ENCODE data around the gene HSPA1B.

DNA sequence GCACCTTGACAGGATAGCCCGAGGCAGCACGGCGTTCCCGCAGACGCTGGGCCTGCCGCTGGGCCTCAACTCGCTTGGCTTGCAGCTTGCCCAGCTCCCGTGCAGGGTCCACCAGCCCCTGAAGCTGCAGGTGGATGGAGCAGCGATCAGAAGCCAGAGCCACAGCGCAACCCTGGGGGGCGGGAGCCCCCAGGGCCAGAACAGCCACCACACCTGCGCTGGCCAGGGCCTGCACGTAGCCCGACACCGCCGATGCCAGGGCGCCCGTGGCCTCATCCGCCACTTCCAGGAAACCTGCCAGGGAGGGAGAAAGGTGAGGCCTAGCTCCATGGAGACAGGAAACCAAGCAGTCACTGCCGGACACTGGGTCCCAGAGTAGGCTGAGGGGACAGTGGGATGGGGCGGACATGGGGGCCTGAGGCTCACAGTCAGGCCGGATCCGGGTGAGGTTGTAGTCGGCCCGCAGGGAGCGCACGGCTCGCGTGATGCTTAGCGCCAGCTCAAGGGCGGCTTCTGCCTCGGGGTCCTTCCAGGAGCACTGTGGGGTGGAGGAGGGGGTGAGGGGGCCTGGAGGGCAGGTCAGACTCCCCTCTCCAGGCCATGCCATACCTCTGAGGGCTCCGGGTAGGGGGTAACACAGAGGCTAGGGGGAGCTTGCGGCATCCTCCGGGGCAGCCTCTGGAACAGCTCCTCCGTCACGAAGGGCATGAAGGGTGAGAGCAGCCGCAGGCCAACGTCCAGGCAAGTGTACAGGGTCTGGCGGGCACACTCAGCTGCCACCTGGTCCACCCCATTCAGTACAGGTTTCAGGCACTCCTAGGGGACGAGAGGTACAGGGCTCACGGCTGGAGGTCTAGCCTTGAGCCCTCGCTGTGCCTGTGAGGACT, 48.3 kb upstream of the HSPA1B start:
- TF ChIP-seq, protein P1, sequence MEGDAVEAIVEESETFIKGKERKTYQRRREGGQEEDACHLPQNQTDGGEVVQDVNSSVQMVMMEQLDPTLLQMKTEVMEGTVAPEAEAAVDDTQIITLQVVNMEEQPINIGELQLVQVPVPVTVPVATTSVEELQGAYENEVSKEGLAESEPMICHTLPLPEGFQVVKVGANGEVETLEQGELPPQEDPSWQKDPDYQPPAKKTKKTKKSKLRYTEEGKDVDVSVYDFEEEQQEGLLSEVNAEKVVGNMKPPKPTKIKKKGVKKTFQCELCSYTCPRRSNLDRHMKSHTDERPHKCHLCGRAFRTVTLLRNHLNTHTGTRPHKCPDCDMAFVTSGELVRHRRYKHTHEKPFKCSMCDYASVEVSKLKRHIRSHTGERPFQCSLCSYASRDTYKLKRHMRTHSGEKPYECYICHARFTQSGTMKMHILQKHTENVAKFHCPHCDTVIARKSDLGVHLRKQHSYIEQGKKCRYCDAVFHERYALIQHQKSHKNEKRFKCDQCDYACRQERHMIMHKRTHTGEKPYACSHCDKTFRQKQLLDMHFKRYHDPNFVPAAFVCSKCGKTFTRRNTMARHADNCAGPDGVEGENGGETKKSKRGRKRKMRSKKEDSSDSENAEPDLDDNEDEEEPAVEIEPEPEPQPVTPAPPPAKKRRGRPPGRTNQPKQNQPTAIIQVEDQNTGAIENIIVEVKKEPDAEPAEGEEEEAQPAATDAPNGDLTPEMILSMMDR (IDR thresholded peaks at IDR 0.05) = no peak
- no peak for TF ChIP-seq POLR2AphosphoS5 (IDR thresholded peaks at IDR 0.05; ENCODE audit: low read depth, low read length)
- TF ChIP-seq, protein P2, sequence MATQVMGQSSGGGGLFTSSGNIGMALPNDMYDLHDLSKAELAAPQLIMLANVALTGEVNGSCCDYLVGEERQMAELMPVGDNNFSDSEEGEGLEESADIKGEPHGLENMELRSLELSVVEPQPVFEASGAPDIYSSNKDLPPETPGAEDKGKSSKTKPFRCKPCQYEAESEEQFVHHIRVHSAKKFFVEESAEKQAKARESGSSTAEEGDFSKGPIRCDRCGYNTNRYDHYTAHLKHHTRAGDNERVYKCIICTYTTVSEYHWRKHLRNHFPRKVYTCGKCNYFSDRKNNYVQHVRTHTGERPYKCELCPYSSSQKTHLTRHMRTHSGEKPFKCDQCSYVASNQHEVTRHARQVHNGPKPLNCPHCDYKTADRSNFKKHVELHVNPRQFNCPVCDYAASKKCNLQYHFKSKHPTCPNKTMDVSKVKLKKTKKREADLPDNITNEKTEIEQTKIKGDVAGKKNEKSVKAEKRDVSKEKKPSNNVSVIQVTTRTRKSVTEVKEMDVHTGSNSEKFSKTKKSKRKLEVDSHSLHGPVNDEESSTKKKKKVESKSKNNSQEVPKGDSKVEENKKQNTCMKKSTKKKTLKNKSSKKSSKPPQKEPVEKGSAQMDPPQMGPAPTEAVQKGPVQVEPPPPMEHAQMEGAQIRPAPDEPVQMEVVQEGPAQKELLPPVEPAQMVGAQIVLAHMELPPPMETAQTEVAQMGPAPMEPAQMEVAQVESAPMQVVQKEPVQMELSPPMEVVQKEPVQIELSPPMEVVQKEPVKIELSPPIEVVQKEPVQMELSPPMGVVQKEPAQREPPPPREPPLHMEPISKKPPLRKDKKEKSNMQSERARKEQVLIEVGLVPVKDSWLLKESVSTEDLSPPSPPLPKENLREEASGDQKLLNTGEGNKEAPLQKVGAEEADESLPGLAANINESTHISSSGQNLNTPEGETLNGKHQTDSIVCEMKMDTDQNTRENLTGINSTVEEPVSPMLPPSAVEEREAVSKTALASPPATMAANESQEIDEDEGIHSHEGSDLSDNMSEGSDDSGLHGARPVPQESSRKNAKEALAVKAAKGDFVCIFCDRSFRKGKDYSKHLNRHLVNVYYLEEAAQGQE (IDR thresholded peaks at IDR 0.05; ENCODE audit: insufficient read depth in 1 of 2, low read depth in 2 of 2, low read length in 1 of 2) = no peak
- no peak for TF ChIP-seq TCF7L2 (IDR thresholded peaks at IDR 0.05; ENCODE audit: low read depth, low read length)
- no peak for TF ChIP-seq SIN3A (IDR thresholded peaks at IDR 0.05; ENCODE audit: borderline replicate concordance, insufficient read depth, low read depth, low read length)

Data from Panc1 (cell line).